PC-3 (cell line): ENCODE results near the gene PPP1R27. TPM values are rescaled to one million over a fixed set of nuclear protein-coding genes. Genes with fewer than 3 reads are reported as not detected.
A peak's percentile ranks its signal among the peaks of the same experiment; 100 is the strongest.

Experiments used
- ATAC-seq: fragments of 200-7000 bp; cut with Tn5 transposase; 2 replicates; pipeline ENCODE4 v1.9.1; 2020; ENCODE audit warnings: mild to moderate bottlenecking, moderate library complexity
- BruUV-seq: library from RNA; stranded (reverse); fragments of 400-500 nt; replicated peaks from 2 replicates; lab custom pipeline; 2021; lab: Mats Ljungman, UMichigan
- CTCF ChIA-PET: fragments of 300-600 bp; sonication (Branson Sonifier 250); formaldehyde crosslinking; loops from one replicate; lab custom pipeline; 2022; ENCODE audit warnings: antibody characterized with exemption; lab: Charles Lee
- POLR2A ChIA-PET: fragments of 300-600 bp; sonication (Branson Sonifier 250); formaldehyde crosslinking; loops from one replicate; lab custom pipeline; 2022; ENCODE audit warnings: antibody characterized with exemption; ENCODE audit not compliant: unreplicated experiment; lab: Charles Lee
- DNase-seq: peaks from one replicate; pipeline ENCODE4 v3.0.0-alpha.2; 2015
- H2AFZ ChIP-seq: fragments of 300-600 bp; sonication (generic); 2 replicates; pipeline ENCODE4 v1.6.0; 2016; ENCODE audit warnings: antibody characterized with exemption, low read length
- H3F3A ChIP-seq: fragments of 300-600 bp; sonication (generic); one replicate; pipeline ENCODE4 v1.6.0; 2017; ENCODE audit warnings: antibody characterized with exemption, low read length, control low read depth, mild to moderate bottlenecking; ENCODE audit not compliant: unreplicated experiment
- H3K27ac ChIP-seq: fragments of 300-600 bp; sonication (generic); 2 replicates; pipeline ENCODE4 v1.5.1; 2016; ENCODE audit warnings: mild to moderate bottlenecking, low read length
- H3K27me3 ChIP-seq: fragments of 300-600 bp; sonication (generic); 2 replicates; pipeline ENCODE4 v1.6.1; 2016; ENCODE audit warnings: low read length, mixed read lengths
- H3K36me3 ChIP-seq: fragments of 300-600 bp; sonication (generic); 2 replicates; pipeline ENCODE4 v1.6.1; 2016; ENCODE audit warnings: low read depth, mixed run types, low read length, mixed read lengths
- H3K4me1 ChIP-seq: fragments of 300-600 bp; sonication (generic); 2 replicates; pipeline ENCODE4 v1.5.1; 2016; ENCODE audit warnings: low read length; ENCODE audit not compliant: insufficient read depth
- H3K4me2 ChIP-seq: fragments of 300-600 bp; sonication (generic); 2 replicates; pipeline ENCODE4 v1.6.0; 2016; ENCODE audit warnings: low read length
- H3K4me3 ChIP-seq: fragments of 300-600 bp; sonication (generic); 2 replicates; pipeline ENCODE4 v1.5.1; 2016; ENCODE audit warnings: mild to moderate bottlenecking, low read length, mixed read lengths
- H3K79me2 ChIP-seq: fragments of 300-600 bp; sonication (generic); 2 replicates; pipeline ENCODE4 v1.6.1; 2017; ENCODE audit warnings: low read length, mixed read lengths
- H3K9ac ChIP-seq: fragments of 300-600 bp; sonication (generic); 2 replicates; pipeline ENCODE4 v1.6.0; 2016; ENCODE audit warnings: mild to moderate bottlenecking, low read length
- H3K9me2 ChIP-seq: fragments of 300-600 bp; sonication (generic); replicated peaks from 2 replicates; pipeline ENCODE4 v1.6.1; 2016; ENCODE audit warnings: mixed run types, low read length, mixed read lengths
- H3K9me3 ChIP-seq: fragments of 300-600 bp; sonication (generic); 2 replicates; pipeline ENCODE4 v1.6.1; 2016; ENCODE audit warnings: low read length, mixed read lengths
- H4K20me1 ChIP-seq: fragments of 300-600 bp; sonication (generic); 2 replicates; pipeline ENCODE4 v1.6.1; 2016; ENCODE audit warnings: low read length, mixed read lengths
- CTCF ChIP-seq: fragments of 300-600 bp; sonication (generic); conservative IDR thresholded peaks from 2 replicates; pipeline ENCODE4 v1.5.1; 2017; ENCODE audit warnings: antibody characterized with exemption, low read depth, mild to moderate bottlenecking, low read length
- EZH2 ChIP-seq: fragments of 300-600 bp; sonication (generic); IDR thresholded peaks from one replicate; pipeline ENCODE4 v1.6.1; 2017; ENCODE audit warnings: antibody characterized with exemption, mild to moderate bottlenecking, low read length; ENCODE audit not compliant: unreplicated experiment
- EZH2phosphoT487 ChIP-seq: fragments of 300-600 bp; sonication (generic); IDR thresholded peaks from 2 replicates; pipeline ENCODE4 v1.6.1; 2018; ENCODE audit warnings: mild to moderate bottlenecking, antibody characterized with exemption, low read length, borderline replicate concordance
- intact Hi-C: fragments of 100-400 bp; cut with micrococcal nuclease; formaldehyde crosslinking; loops from 2 replicates; pipeline ENCODE4 v1.9.0; 2023
- total RNA-seq: library from RNA; depleted of rRNA; stranded (reverse); fragments of >200 nt; gene quantifications from 2 replicates; pipeline ENCODE4 v1.2.3, GENCODE V29; 2014

Gene PPP1R27
- total RNA-seq, 1 experiment from 2014 or later, result not detected

DNA sequence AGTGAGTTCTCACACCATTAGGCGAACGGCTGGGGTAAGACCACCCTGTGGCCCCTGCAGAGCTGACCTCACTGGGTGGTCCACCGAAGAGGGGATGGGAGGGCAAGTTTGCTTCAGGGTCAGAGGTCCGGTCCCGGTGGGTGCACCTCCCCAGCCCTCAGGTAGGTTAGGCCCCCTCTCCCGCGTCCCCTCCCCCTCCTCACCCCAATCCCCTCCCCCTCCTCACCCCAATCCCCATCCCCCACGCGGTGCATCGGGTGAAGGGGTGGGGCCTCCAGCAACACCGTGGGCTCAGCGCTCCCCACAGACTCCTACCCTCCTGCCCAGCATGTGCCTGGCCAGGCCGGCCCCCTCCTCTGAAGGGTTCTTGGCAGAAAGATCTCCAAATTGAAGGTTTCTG is 15.1 kb downstream of the PPP1R27 start:
- POLR2A ChIA-PET, result no interaction called here

GRCh38 chr17:81817758-81818147 is 17.1 kb downstream of the PPP1R27 start:
- Histone ChIP-seq H3K4me1 (peaks cover 14% of the 10 kb centered on the region), H3K4me3 (no peak overlapping the region), H3K9me2 (no peaks in the 10 kb centered on the region), H2AFZ (no peak overlapping the region), H3K9me3 (no peaks in the 10 kb centered on the region), H3K27ac (no peak overlapping the region), H4K20me1 (no peaks in the 10 kb centered on the region), H3K9ac (no peak overlapping the region), H3K79me2 (no peaks in the 10 kb centered on the region), H3K27me3 (no peaks in the 10 kb centered on the region), H3F3A (no peaks in the 10 kb centered on the region), H3K36me3 (no peaks in the 10 kb centered on the region), H3K4me2 (no peak overlapping the region)
- ChIA-PET POLR2A (no interaction called here), CTCF (no interaction called here)
- BruUV-seq, result no TSS peak
- intact Hi-C loops, result no loop called here
- DNase-seq, result no peak
- no peak for TF ChIP-seq CTCF
- no peak for TF ChIP-seq EZH2phosphoT487
- TF ChIP-seq EZH2, result no peak
- ATAC-seq, result no peak

More for the DNA sequence above, 15.1 kb downstream of the PPP1R27 start:
- no peaks in the 10 kb centered on the region for H3K9me2 ChIP-seq
- no peak overlapping the region for H3K27ac ChIP-seq
- H2AFZ ChIP-seq, result no peak overlapping the region
- intact Hi-C loops, result no loop called here
- no peak for DNase-seq
- H3K9me3 ChIP-seq, result no peaks in the 10 kb centered on the region
- no peaks in the 10 kb centered on the region for H3K79me2 ChIP-seq
- no peak for TF ChIP-seq EZH2phosphoT487
- no peak for TF ChIP-seq EZH2
- TF ChIP-seq CTCF, result no peak
- CTCF ChIA-PET, result interaction anchor here (0.6 kb wide), 1 partner anchor 39 kb away, joined by 3 read pairs; no protein-coding TSS in a partner anchor
- ATAC-seq, result no peak
- no peaks in the 10 kb centered on the region for H3F3A ChIP-seq
- no peaks in the 10 kb centered on the region for H4K20me1 ChIP-seq
- H3K4me3 ChIP-seq, result no peak overlapping the region
- no peak overlapping the region for H3K4me2 ChIP-seq
- no peaks in the 10 kb centered on the region for H3K27me3 ChIP-seq
- H3K4me1 ChIP-seq, result peaks cover 14% of the 10 kb centered on the region
- H3K9ac ChIP-seq, result no peak overlapping the region
- BruUV-seq, result no TSS peak
- no peaks in the 10 kb centered on the region for H3K36me3 ChIP-seq

DNA sequence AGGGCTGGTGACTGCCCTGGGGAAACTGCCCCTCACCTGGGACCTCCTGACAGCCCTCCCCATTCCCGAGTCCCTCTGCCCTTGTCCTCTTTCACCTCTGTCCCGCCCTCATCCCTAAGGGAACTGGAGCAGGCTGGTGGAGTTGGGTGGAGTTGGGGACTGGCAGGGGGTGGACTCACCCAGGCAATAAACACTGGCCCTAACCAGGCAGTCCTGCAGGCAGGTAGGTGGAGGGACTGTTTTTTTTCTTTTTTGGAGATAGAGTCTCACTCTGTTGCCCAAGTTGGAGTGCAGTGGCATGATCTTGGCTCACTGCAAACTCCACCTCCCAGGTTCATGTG is 19.2 kb downstream of the PPP1R27 start:
- intact Hi-C loops, result no loop called here
- H3K4me1 ChIP-seq, result peaks cover 10% of the 10 kb centered on the region
- ChIA-PET POLR2A (interaction anchor here (0.6 kb wide), 1 partner anchor 76 kb away, joined by 11 read pairs; no protein-coding TSS in a partner anchor), CTCF (no interaction called here)
- no peaks in the 10 kb centered on the region for H3K27me3 ChIP-seq
- no peak overlapping the region for H3K4me2 ChIP-seq
- TF ChIP-seq EZH2 (no peak), EZH2phosphoT487 (no peak), CTCF (no peak)
- ATAC-seq (peak; percentile 8; the same call in 1 of the 2 replicates), DNase-seq (no peak)
- no peaks in the 10 kb centered on the region for H3K9me3 ChIP-seq
- no peak overlapping the region for H3K27ac ChIP-seq
- no peaks in the 10 kb centered on the region for H3K79me2 ChIP-seq
- no peak overlapping the region for H3K4me3 ChIP-seq
- no peak overlapping the region for H3K9ac ChIP-seq
- no peaks in the 10 kb centered on the region for H3K9me2 ChIP-seq
- no peaks in the 10 kb centered on the region for H3F3A ChIP-seq
- H2AFZ ChIP-seq, result no peak overlapping the region
- H3K36me3 ChIP-seq, result no peaks in the 10 kb centered on the region
- no peaks in the 10 kb centered on the region for H4K20me1 ChIP-seq
- no TSS peak for BruUV-seq
